Stimulated activated CD8-positive, alpha-beta memory T cell treated with anti-CD3 and anti-CD28 coated beads, Interleukin-12 subunit alpha, Interleukin-12 subunit beta, amount 100 ng/mL, for 24 hours (primary cell): ENCODE data around the gene CAPN3.

Experiments
- DNase-seq: peaks from one replicate; pipeline ENCODE4 v3.0.0-alpha.2; 2020; ENCODE audit errors: extremely low read depth

The CAPN3 gene

DNA sequence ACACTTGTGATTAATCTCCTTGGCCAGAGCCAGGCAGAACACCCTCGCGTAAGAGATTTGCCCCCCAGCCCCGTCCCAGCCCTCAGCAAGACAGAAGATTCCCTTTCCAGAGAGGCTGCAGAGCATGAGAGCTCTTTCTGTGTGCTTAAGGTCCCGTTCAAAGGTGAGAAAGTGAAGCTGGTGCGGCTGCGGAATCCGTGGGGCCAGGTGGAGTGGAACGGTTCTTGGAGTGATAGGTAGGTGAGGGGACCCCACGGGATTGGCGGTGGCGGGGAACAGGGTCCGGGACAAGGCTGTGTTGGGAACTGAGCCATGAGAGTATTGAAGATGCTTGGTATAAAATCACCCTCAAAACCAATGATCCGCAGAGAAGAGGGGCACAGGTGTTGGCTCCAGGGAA lies 34.8 kb downstream of the CAPN3 start:
- no peak for DNase-seq

GRCh38 chr15:42395838-42396237 lies 36.5 kb downstream of the CAPN3 start:
- DNase-seq = no peak

DNA sequence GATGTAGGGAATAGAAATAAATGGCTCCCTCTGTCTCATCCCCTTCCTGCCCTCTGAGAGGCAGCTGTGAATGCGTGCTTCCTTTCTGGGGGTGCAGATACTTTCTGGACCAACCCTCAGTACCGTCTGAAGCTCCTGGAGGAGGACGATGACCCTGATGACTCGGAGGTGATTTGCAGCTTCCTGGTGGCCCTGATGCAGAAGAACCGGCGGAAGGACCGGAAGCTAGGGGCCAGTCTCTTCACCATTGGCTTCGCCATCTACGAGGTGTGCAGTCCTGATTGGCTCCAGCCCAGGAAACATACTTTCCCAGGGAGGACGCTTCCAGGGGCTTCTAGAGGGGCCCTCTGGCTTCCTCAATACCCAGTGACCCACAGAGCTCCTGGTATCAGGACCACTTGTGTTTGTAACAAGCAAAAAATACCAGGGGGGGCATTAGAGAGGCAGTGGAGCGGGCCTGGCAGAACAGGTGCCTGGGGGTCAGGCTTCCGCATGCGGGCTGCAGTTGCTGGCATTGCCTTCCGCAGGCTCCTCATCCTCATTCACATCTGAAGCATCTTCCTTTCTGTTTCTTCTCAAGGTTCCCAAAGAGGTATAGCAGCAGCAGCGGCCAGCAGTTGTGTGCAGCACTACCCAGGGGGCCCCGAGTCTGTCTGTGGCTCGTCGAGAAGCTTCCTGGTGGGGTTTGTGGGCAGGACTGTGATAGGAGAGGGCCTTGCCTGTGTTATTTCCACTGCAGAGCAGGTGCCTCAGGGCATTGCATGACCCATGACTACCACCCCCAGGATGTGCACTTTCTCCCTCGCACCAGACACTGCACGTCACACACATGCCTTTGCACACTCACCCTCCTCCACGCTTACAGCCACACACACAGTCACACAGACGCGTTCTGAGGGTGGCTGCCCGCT lies 42.5 kb downstream of the CAPN3 start:
- DNase-seq = no peak

- no peak for DNase-seq
These were observed 43.3 kb downstream of the CAPN3 start for GRCh38 chr15:42402455-42403205.

GRCh38 chr15:42403389-42403788 lies 44.1 kb downstream of the CAPN3 start:
- no peak for DNase-seq

- DNase-seq = no peak
These were observed 45.3 kb downstream of the CAPN3 start for GRCh38 chr15:42404461-42405235.

- no peak for DNase-seq
These were observed 46.7 kb downstream of the CAPN3 start for GRCh38 chr15:42405863-42406482.

- DNase-seq = no peak
These were observed 48.9 kb downstream of the CAPN3 start for GRCh38 chr15:42408178-42408577.

GRCh38 chr15:42409011-42409410 lies 49.7 kb downstream of the CAPN3 start:
- no peak for DNase-seq

GRCh38 chr15:42411884-42412283 lies 52.6 kb downstream of the CAPN3 start:
- no peak for DNase-seq

DNA sequence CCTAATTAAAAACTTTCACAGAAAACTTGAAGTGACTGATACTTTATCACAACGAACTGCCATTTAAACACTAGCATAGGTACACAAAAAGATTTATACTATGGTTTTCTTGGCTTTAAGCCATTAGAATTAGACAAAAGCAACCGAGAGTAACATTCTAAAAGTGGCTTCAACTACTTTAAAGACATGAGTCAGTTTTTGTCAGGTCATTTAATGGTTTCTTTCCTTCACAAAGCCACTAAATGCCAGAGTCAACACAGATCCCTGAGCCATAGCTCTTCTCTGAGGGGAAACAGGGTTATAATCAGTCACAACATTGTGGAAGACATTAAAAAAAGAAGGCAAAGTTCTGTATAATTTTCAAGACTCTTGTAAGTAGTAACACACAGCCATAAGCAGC lies 54.6 kb downstream of the CAPN3 start:
- no peak for DNase-seq

- DNase-seq = no peak
These were observed 60.1 kb downstream of the CAPN3 start for GRCh38 chr15:42419369-42419768.

GRCh38 chr15:42421376-42421775 lies 62.1 kb downstream of the CAPN3 start:
- no peak for DNase-seq

DNA sequence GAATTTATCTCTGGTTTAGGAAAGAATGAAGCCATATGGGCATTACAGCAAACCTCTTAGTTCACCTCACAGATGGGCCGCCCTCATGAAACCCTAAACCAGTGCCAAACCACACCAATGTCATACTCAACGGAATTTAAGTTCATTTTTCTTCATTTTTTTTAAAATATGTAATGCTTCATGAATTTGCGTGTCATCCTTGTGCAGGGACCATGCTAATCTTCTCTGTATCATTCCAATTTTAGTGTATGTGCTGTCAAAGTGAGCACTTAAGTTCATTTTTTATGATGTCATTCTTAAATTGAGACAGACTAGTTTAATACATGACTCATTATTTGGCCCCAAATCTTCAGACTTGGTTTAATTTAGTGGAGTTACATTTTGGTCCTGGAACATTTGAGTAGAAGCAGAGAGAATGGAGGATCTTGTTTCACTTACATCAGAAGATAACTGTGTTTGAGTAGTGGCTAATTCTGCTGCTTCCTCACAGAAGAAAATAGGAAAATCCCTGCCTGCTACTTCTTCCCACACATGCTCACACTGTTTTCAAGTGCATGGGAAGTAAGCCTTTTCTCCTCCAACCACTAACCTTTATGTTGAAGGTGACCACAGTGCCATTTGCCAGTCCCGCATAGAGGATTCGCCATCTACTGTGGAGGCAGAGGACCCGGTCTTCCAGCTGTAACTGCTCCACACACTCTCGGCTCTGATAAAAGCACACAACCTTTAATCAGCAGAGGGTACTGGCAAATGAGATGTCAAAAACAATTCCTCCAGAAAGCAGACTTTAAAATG lies 68.3 kb downstream of the CAPN3 start:
- DNase-seq = no peak

DNA sequence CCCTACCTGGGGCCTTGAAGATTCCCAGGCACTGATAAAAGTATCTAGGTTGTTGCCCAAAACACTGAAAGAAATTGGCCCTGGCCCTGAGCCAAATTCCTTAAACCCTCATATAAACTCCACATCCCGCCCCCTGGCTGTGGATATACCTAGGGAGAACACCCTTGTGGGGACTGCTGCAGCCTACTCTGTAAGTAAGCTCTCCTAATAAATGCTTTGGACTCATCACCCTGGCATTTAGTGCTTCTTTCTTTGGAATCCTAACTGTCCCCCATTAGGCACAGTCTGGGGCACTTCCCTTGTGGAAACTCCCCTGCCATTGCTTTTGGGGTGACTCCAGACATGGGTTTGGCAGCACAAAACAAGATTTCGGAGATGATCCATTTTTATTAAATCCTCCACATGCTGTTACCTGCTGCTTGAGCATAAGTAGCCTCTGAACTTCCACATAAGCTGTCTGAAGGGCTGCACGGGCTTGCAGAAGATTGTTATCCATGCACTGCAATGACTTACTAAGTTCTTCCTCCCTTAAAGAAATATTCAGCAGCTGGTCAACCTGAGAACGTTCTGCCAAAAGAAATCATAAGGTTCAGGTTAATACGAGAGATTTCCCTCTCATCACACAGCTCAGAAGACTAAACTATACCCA lies 85.2 kb downstream of the CAPN3 start:
- no peak for DNase-seq

DNA sequence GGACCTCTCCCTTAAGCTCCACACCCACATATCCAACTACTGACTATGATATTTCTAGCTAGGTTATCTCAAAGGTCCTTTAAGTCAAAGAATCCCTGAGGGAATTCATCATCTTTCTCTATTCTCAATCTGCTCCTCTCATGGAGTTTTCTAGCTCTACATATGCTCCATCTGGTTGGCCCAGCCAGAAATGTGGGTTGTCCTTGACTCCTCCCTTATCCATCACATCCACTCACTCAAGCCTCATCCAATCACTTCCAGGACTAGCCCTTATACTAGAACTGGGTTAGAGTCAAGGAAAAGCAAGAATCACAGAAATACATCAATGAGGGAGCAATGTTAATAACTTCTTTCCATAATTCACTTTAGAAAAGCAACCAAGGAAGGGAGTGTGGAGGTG lies 86.2 kb downstream of the CAPN3 start:
- DNase-seq = no peak

- no peak for DNase-seq
These were observed 88.3 kb downstream of the CAPN3 start for GRCh38 chr15:42447599-42447998.

DNA sequence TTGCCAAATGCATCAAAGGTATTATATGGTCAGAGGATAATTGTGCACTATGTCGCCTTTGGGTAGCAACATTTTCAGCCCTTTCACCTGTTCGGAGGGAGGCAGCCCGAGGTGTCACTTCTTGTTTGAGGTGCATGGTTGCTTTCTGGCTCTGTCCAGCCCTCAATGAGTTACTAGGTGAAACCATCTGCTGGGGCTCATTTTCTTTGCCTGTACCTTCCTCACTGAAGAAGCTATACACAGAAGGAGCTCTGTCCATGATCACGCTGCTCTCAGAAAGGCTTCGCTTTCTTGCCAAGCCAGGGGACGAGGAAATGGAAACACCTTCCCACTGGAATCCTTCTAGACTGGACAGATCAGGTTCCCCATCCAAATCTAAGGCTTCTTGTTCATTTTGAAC lies 89.0 kb downstream of the CAPN3 start:
- DNase-seq = no peak

- DNase-seq = no peak
These were observed 90.6 kb downstream of the CAPN3 start for GRCh38 chr15:42449770-42450424.

GRCh38 chr15:42450425-42450790 lies 91.1 kb downstream of the CAPN3 start:
- DNase-seq = no peak
